ENCODE data around the gene RAB6D. TPM values are rescaled to one million over a fixed set of nuclear protein-coding genes. Genes with fewer than 3 reads are reported as not detected.
A peak's percentile ranks its signal among the peaks of the same experiment; 100 is the strongest.
"Not testable (repeated sequence)": the region's sequence is repeated elsewhere in the genome, so short reads cannot be mapped to it uniquely, and the experiment has no call there.

The RAB6D gene
- total RNA-seq, 1 experiment from 2014 or later, result 0.17 TPM

- H3K4me1 ChIP-seq (ENCODE audit: control insufficient read depth in 1 of 2, insufficient read depth in 2 of 2, low read length in 2 of 2); H3K79me2 ChIP-seq (ENCODE audit: insufficient read depth, low read length); H2AFZ ChIP-seq (ENCODE audit: low read depth, low read length, poor library complexity, severe bottlenecking); H3K4me3 ChIP-seq (replicated peaks in 1 of 2; ENCODE audit: low read depth in 1 of 2, low read length in 2 of 2); H3K36me3 ChIP-seq (ENCODE audit: control insufficient read depth in 1 of 2, insufficient read depth in 2 of 2, low read length in 2 of 2); H3K9ac ChIP-seq (ENCODE audit: low read length); H3K4me2 ChIP-seq (ENCODE audit: low read length); BruUV-seq (replicated peaks); POLR2A ChIA-PET; H4K20me1 ChIP-seq (ENCODE audit: insufficient read depth); H3K27ac ChIP-seq (ENCODE audit: low read depth, low read length); H3K9me3 ChIP-seq (ENCODE audit: control insufficient read depth in 1 of 2, insufficient read depth in 1 of 2, low read depth in 1 of 2, low read length in 2 of 2); H3K9me2 ChIP-seq (ENCODE audit: insufficient read depth): not testable (repeated sequence)
- ATAC-seq (peak; percentile 84), DNase-seq (ENCODE audit: low read depth, low spot score) (peak; percentile 41)
- RAD21 ChIA-PET (ENCODE audit: low non-redundant PET in 1 of 2, low total read pairs in 2 of 2, uncharacterized antibody in 2 of 2, unreplicated experiment in 2 of 2), result interaction anchor here (0.7 to 1.3 kb wide), 2 partner anchors 177 to 182 kb away, joined by 3 to 6 read pairs; no protein-coding TSS in a partner anchor
- intact Hi-C loops (cut with micrococcal nuclease), result loop anchor here (1.0 to 5.0 kb wide), 2 partner anchors 181 to 538 kb away; no protein-coding TSS in a partner anchor
- TF ChIP-seq RAD21 (IDR thresholded peaks at IDR 0.05; ENCODE audit: low read depth), result peak; percentile 55
- TF ChIP-seq CTCF (IDR thresholded peaks at IDR 0.05 in 2 of 3, conservative IDR thresholded peaks at IDR 0.05 in 1 of 3; ENCODE audit: borderline replicate concordance in 1 of 3, insufficient read depth in 1 of 3, low read depth in 2 of 3, low read length in 2 of 3), result peak; percentile 19 to 45 (median 32); a peak in 4 of 6 replicates
- H3K27me3 ChIP-seq (ENCODE audit: insufficient read depth, low read length), result peaks cover 32% of the 10 kb centered on the region
- CTCF ChIA-PET, result interaction anchor here (1.2 kb wide), 1 partner anchor 181 kb away, joined by 4 read pairs; no protein-coding TSS in a partner anchor
Observed at GRCh38 chr2:131335319-131335718, 28.6 kb downstream of the RAB6D start.

- Histone ChIP-seq H2AFZ (ENCODE audit: low read depth, low read length, poor library complexity, severe bottlenecking) (peak overlapping the region; percentile 4), H3K27me3 (ENCODE audit: insufficient read depth, low read length) (peaks cover 23% of the 10 kb centered on the region; the same call in 1 of the 2 replicates)
- ATAC-seq; DNase-seq (ENCODE audit: low read depth, low spot score); H3K36me3 ChIP-seq (ENCODE audit: control insufficient read depth in 1 of 2, insufficient read depth in 2 of 2, low read length in 2 of 2); H3K4me2 ChIP-seq (ENCODE audit: low read length); H3K4me3 ChIP-seq (replicated peaks in 1 of 2; ENCODE audit: low read depth in 1 of 2, low read length in 2 of 2); H4K20me1 ChIP-seq (ENCODE audit: insufficient read depth); CTCF ChIA-PET; H3K27ac ChIP-seq (ENCODE audit: low read depth, low read length); POLR2A ChIA-PET; H3K9me2 ChIP-seq (ENCODE audit: insufficient read depth); H3K9ac ChIP-seq (ENCODE audit: low read length); H3K79me2 ChIP-seq (ENCODE audit: insufficient read depth, low read length); H3K9me3 ChIP-seq (ENCODE audit: control insufficient read depth in 1 of 2, insufficient read depth in 1 of 2, low read depth in 1 of 2, low read length in 2 of 2); RAD21 ChIA-PET (ENCODE audit: low non-redundant PET in 1 of 2, low total read pairs in 2 of 2, uncharacterized antibody in 2 of 2, unreplicated experiment in 2 of 2); BruUV-seq (replicated peaks); intact Hi-C loops (cut with micrococcal nuclease); H3K4me1 ChIP-seq (ENCODE audit: control insufficient read depth in 1 of 2, insufficient read depth in 2 of 2, low read length in 2 of 2): not testable (repeated sequence)
Observed at GRCh38 chr2:131332709-131333108, 31.3 kb downstream of the RAB6D start.

- H3K9me3 ChIP-seq (ENCODE audit: control insufficient read depth in 1 of 2, insufficient read depth in 1 of 2, low read depth in 1 of 2, low read length in 2 of 2); H3K79me2 ChIP-seq (ENCODE audit: insufficient read depth, low read length); H3K9me2 ChIP-seq (ENCODE audit: insufficient read depth); H3K4me2 ChIP-seq (ENCODE audit: low read length); RAD21 ChIA-PET (ENCODE audit: low non-redundant PET in 1 of 2, low total read pairs in 2 of 2, uncharacterized antibody in 2 of 2, unreplicated experiment in 2 of 2); H3K4me1 ChIP-seq (ENCODE audit: control insufficient read depth in 1 of 2, insufficient read depth in 2 of 2, low read length in 2 of 2); BruUV-seq (replicated peaks); ATAC-seq; intact Hi-C loops (cut with micrococcal nuclease); POLR2A ChIA-PET; H3K4me3 ChIP-seq (replicated peaks in 1 of 2; ENCODE audit: low read depth in 1 of 2, low read length in 2 of 2); H3K9ac ChIP-seq (ENCODE audit: low read length); H4K20me1 ChIP-seq (ENCODE audit: insufficient read depth); H3K36me3 ChIP-seq (ENCODE audit: control insufficient read depth in 1 of 2, insufficient read depth in 2 of 2, low read length in 2 of 2); H3K27ac ChIP-seq (ENCODE audit: low read depth, low read length); CTCF ChIA-PET; H2AFZ ChIP-seq (ENCODE audit: low read depth, low read length, poor library complexity, severe bottlenecking); DNase-seq (ENCODE audit: low read depth, low spot score): not testable (repeated sequence)
- peaks cover 24% of the 10 kb centered on the region; the same call in 1 of the 2 replicates for H3K27me3 ChIP-seq (ENCODE audit: insufficient read depth, low read length)
Observed at GRCh38 chr2:131331000-131331399, 33.0 kb downstream of the RAB6D start.
